Suprapubic skin (tissue), 4 donors: ENCODE measurements around the gene MSRB3. TPM values are rescaled to one million over a fixed set of nuclear protein-coding genes. Genes with fewer than 3 reads are reported as not detected.

Source experiments
- DNase-seq, 2 donors: peaks; one replicate each; pipeline ENCODE4 v3.0.0-alpha.2; 2019; ENCODE audit warnings: low spot score in 2 of 2
- H3K27ac ChIP-seq: fragments of 200-600 bp; sonication (generic); one replicate; pipeline ENCODE4 v1.5.1; 2019
- H3K27me3 ChIP-seq: fragments of 200-600 bp; sonication (generic); one replicate; pipeline ENCODE4 v1.5.1; 2019
- H3K36me3 ChIP-seq: fragments of 200-600 bp; sonication (generic); one replicate; pipeline ENCODE4 v1.5.1; 2019
- H3K4me1 ChIP-seq: fragments of 200-600 bp; sonication (generic); one replicate; pipeline ENCODE4 v1.5.1; 2019
- H3K4me3 ChIP-seq: fragments of 200-600 bp; sonication (generic); one replicate; pipeline ENCODE4 v1.5.1; 2019; ENCODE audit warnings: mild to moderate bottlenecking
- H3K9me3 ChIP-seq: fragments of 200-600 bp; sonication (generic); one replicate; pipeline ENCODE4 v1.5.1; 2019
- EP300 ChIP-seq: sonication (generic); formaldehyde crosslinking; IDR thresholded peaks from one replicate; pipeline ENCODE4 v1.6.1; 2017; ENCODE audit warnings: antibody characterized with exemption
- POLR2A ChIP-seq, 2 donors: fragments of 450-650 bp; IDR thresholded peaks; one replicate each; pipeline ENCODE4 v1.6.1; 2017; ENCODE audit warnings: antibody characterized with exemption in 2 of 2, mild to moderate bottlenecking in 2 of 2, moderate library complexity in 2 of 2
- POLR2AphosphoS5 ChIP-seq, 3 donors: sonication (generic); formaldehyde crosslinking; IDR thresholded peaks; one replicate each; pipeline ENCODE4 v1.6.1; 2017; ENCODE audit warnings: antibody characterized with exemption in 3 of 3
- WGBS: methylation state at CpG from one replicate; pipeline ENCODE4 v1.1.5; 2018; 5-methylcytosine and 5-hydroxymethylcytosine counted together
- total RNA-seq, 4 donors: library from RNA; depleted of rRNA; stranded (reverse); fragments of >200 nt; gene quantifications; one replicate each; pipeline ENCODE4 v1.1.0, GENCODE V29; 2016
- TF ChIP-seq, protein P1 (sequence below), 2 donors: fragments of 200-600 bp in 1 of 2; fragments of 450-650 bp in 1 of 2; sonication (generic) in 1 of 2; IDR thresholded peaks; one replicate each; pipeline ENCODE4 v1.5.1; 2016 to 2019; ENCODE audit warnings: antibody characterized with exemption in 2 of 2, mild to moderate bottlenecking in 1 of 2, moderate library complexity in 1 of 2

The MSRB3 gene
- total RNA-seq, 4 donors from 2014 or later = 5.2 to 16.9 (median 9.8) TPM

DNA sequence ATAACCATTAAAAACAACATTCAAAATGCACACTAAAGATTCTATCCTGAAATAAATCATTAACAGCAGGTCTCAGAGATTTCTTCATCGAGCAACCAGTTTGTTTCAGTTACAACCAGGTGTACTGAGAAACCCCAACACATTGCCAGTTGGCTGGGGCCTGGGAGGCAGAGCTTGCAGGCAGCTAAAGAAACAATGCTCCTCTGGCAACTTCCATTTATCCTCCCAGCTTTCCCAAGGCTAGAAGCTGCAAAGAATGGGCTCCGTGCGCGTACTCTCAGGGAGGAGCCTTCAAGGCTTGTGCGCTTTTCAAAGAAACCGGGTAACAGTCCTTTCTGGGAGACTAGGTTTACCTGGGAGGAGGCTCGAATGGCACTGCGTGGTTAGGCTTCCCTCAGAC is 181.6 kb downstream of the MSRB3 start:
- Histone ChIP-seq H3K4me1 (no peaks in the 10 kb centered on the region), H3K4me3 (no peak overlapping the region), H3K36me3 (peaks cover 5% of the 10 kb centered on the region), H3K9me3 (no peaks in the 10 kb centered on the region), H3K27me3 (no peaks in the 10 kb centered on the region), H3K27ac (no peak overlapping the region)
- no peak for TF ChIP-seq EP300
- TF ChIP-seq POLR2AphosphoS5 (IDR thresholded peaks at IDR 0.05) = no peak
- no peak for TF ChIP-seq POLR2A (IDR thresholded peaks at IDR 0.05)
- TF ChIP-seq, protein P1, sequence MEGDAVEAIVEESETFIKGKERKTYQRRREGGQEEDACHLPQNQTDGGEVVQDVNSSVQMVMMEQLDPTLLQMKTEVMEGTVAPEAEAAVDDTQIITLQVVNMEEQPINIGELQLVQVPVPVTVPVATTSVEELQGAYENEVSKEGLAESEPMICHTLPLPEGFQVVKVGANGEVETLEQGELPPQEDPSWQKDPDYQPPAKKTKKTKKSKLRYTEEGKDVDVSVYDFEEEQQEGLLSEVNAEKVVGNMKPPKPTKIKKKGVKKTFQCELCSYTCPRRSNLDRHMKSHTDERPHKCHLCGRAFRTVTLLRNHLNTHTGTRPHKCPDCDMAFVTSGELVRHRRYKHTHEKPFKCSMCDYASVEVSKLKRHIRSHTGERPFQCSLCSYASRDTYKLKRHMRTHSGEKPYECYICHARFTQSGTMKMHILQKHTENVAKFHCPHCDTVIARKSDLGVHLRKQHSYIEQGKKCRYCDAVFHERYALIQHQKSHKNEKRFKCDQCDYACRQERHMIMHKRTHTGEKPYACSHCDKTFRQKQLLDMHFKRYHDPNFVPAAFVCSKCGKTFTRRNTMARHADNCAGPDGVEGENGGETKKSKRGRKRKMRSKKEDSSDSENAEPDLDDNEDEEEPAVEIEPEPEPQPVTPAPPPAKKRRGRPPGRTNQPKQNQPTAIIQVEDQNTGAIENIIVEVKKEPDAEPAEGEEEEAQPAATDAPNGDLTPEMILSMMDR (IDR thresholded peaks at IDR 0.05) = no peak
- WGBS = 77% methylated on average over 7 of the region's 8 CpGs
- no peak for DNase-seq

DNA sequence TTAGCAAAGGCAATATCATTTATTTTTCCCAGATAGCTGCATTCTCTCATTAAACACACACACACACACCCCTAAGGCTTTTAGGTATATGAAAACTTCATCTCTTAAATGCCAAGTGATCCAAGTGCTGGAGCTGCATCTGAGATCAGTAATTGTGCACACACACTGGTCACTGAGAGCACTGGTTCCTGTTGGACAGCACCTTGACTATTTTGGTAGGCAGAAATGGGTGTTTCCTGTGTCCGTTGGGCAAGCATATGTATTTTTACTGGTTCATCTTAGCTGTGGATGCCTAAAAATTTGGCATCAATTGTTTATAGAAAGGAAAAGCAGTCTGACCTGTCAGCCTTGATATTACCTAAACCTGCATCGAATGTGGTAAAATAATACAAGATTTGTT is 182.5 kb downstream of the MSRB3 start:
- Histone ChIP-seq H3K36me3 (peaks cover 5% of the 10 kb centered on the region), H3K27me3 (no peaks in the 10 kb centered on the region), H3K9me3 (no peaks in the 10 kb centered on the region), H3K27ac (no peak overlapping the region), H3K4me3 (no peak overlapping the region), H3K4me1 (no peaks in the 10 kb centered on the region)
- no peak for DNase-seq
- TF ChIP-seq, protein P1 (IDR thresholded peaks at IDR 0.05) = no peak
- TF ChIP-seq POLR2A (IDR thresholded peaks at IDR 0.05) = no peak
- TF ChIP-seq EP300 = no peak
- no peak for TF ChIP-seq POLR2AphosphoS5 (IDR thresholded peaks at IDR 0.05)
- WGBS = 61% methylated on average over 2 of the region's 2 CpGs

DNA sequence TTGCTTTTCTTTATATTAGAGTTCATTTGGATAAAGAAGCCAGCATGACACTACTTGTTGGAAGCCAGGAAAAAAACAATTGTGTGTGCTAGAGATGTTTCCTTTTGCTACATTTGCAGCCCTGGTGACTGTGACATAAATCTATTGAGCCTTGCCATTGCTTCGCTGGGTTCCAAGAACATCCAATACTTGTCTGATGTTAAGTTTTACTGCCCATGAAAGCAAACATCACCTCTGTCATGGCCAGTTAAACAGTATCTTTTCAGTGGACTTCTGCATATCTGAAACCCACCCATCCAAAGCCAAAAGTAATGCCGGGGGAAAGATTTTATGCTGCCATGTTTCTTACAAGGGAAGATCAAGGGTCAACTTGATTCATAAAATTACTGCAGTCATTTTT is 184.0 kb downstream of the MSRB3 start:
- no peaks in the 10 kb centered on the region for H3K27me3 ChIP-seq
- no peak overlapping the region for H3K4me3 ChIP-seq
- TF ChIP-seq POLR2AphosphoS5 (IDR thresholded peaks at IDR 0.05) (no peak), EP300 (no peak), POLR2A (IDR thresholded peaks at IDR 0.05) (no peak)
- TF ChIP-seq, protein P1 (IDR thresholded peaks at IDR 0.05) = no peak
- no peaks in the 10 kb centered on the region for H3K4me1 ChIP-seq
- WGBS = 94% methylated on average over 2 of the region's 2 CpGs
- DNase-seq = no peak
- H3K9me3 ChIP-seq = no peaks in the 10 kb centered on the region
- peaks cover 5% of the 10 kb centered on the region for H3K36me3 ChIP-seq
- no peak overlapping the region for H3K27ac ChIP-seq

DNA sequence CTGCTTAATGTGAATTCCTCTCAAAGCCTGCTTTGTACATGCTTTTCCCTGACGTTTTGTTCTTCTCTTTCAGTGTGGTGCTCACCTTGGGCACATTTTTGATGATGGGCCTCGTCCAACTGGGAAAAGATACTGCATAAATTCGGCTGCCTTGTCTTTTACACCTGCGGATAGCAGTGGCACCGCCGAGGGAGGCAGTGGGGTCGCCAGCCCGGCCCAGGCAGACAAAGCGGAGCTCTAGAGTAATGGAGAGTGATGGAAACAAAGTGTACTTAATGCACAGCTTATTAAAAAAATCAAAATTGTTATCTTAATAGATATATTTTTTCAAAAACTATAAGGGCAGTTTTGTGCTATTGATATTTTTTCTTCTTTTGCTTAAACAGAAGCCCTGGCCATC is 184.6 kb downstream of the MSRB3 start:
- TF ChIP-seq, protein P1 (IDR thresholded peaks at IDR 0.05) = no peak
- TF ChIP-seq POLR2AphosphoS5 (IDR thresholded peaks at IDR 0.05) = no peak
- TF ChIP-seq POLR2A (IDR thresholded peaks at IDR 0.05) = no peak
- Histone ChIP-seq H3K27me3 (no peaks in the 10 kb centered on the region), H3K36me3 (peaks cover 5% of the 10 kb centered on the region), H3K4me1 (no peaks in the 10 kb centered on the region), H3K27ac (no peak overlapping the region), H3K9me3 (no peaks in the 10 kb centered on the region), H3K4me3 (no peak overlapping the region)
- WGBS = 92% methylated on average over 9 of the region's 9 CpGs
- no peak for DNase-seq

DNA sequence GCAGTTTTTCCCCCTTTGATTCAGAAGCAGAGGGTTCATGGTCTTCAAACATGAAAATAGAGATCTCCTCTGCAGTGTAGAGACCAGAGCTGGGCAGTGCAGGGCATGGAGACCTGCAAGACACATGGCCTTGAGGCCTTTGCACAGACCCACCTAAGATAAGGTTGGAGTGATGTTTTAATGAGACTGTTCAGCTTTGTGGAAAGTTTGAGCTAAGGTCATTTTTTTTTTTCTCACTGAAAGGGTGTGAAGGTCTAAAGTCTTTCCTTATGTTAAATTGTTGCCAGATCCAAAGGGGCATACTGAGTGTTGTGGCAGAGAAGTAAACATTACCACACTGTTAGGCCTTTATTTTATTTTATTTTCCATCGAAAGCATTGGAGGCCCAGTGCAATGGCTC is 185.1 kb downstream of the MSRB3 start:
- no peak for DNase-seq
- no peaks in the 10 kb centered on the region for H3K27me3 ChIP-seq
- H3K4me1 ChIP-seq = no peaks in the 10 kb centered on the region
- H3K4me3 ChIP-seq = no peak overlapping the region
- H3K36me3 ChIP-seq = peaks cover 5% of the 10 kb centered on the region
- H3K9me3 ChIP-seq = no peaks in the 10 kb centered on the region
- no peak for TF ChIP-seq POLR2A (IDR thresholded peaks at IDR 0.05)
- no peak for TF ChIP-seq EP300
- TF ChIP-seq, protein P1 (IDR thresholded peaks at IDR 0.05) = no peak
- TF ChIP-seq POLR2AphosphoS5 (IDR thresholded peaks at IDR 0.05) = no peak
- no peak overlapping the region for H3K27ac ChIP-seq
- 90% methylated on average over 1 of the region's 1 CpG for WGBS
